ENCODE results near the gene LAMC1.

GRCh38 chr1:183148599-183148998 is 125.4 kb downstream of the LAMC1 start:
- TF ChIP-seq, protein P1, sequence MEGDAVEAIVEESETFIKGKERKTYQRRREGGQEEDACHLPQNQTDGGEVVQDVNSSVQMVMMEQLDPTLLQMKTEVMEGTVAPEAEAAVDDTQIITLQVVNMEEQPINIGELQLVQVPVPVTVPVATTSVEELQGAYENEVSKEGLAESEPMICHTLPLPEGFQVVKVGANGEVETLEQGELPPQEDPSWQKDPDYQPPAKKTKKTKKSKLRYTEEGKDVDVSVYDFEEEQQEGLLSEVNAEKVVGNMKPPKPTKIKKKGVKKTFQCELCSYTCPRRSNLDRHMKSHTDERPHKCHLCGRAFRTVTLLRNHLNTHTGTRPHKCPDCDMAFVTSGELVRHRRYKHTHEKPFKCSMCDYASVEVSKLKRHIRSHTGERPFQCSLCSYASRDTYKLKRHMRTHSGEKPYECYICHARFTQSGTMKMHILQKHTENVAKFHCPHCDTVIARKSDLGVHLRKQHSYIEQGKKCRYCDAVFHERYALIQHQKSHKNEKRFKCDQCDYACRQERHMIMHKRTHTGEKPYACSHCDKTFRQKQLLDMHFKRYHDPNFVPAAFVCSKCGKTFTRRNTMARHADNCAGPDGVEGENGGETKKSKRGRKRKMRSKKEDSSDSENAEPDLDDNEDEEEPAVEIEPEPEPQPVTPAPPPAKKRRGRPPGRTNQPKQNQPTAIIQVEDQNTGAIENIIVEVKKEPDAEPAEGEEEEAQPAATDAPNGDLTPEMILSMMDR (IDR thresholded peaks at IDR 0.05; ENCODE audit: low read depth, low read length): no peak
- TF ChIP-seq POLR2A (IDR thresholded peaks at IDR 0.05; ENCODE audit: extremely low read depth, insufficient read length) (no peak), MYC (IDR thresholded peaks at IDR 0.05; ENCODE audit: low read depth, low read length) (no peak), MAX (IDR thresholded peaks at IDR 0.05; ENCODE audit: low read depth, low read length) (no peak)
